22Rv1 (cell line): ENCODE measurements around the gene RIIAD1.

Experiments
- H3K27ac ChIP-seq: fragments of 450-650 bp; 2 replicates; pipeline ENCODE4 v1.5.1; 2017
- ZFX ChIP-seq: fragments of 450-650 bp; IDR thresholded peaks from 2 replicates; pipeline ENCODE4 v1.6.1; 2017; ENCODE audit warnings: antibody characterized with exemption, borderline replicate concordance
- TF ChIP-seq, protein P1 (sequence below): fragments of 450-650 bp; IDR thresholded peaks from 2 replicates; pipeline ENCODE4 v1.5.1; 2017; ENCODE audit warnings: mild to moderate bottlenecking

The RIIAD1 gene

DNA sequence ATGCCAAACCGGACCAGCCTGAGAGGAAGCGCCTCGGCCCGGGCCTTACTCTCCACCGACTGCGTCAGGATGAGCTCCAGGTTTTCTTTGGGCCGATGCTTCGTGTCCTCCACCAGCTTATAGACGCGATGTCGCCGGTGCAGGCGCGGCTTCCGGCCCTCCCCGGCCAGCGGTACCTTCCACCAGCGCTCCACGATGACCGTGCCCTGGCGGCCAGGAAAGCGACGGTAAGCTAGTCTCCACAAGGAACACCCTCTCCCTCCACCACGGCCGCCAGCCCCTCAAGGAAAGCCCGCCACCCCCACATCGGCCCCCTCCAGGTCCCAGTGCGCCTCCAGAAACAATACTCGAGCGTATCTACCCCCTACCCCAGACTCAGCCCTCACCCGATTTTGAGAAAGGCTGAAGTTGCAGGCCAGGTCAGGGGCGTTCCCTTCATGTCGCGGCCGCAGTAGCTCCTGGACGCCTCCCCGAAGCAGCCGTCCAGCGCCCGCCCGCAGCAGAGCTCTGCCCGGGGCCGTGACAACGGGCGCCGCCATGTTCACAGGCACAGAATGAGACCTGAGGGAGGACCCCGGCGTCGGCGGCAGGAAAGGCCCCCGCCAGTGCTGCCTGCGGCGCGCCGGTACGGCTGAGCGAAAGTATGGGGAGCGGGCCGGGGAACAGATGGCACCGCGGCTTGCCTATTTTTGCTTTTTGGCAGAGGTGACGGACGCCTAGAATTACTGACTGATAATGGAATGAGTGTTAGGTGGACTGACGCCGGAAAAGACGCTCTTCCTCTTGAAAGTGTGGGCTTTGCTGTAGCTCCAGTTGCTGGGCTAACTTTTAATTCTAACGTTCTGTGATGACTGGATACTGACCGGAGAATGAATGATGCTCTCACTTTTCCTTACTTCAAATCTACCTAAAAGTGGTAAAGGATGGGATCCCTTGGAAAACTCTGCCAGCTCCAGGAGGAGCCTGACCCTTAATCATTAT lies 41.9 kb downstream of the RIIAD1 start, which contains the start of gene MRPL9:
Gene MRPL9 (minus strand): TSS at position 556 of the 981 bp plus-strand sequence. CDS start 17 bp downstream, at position 539.
- H3K27ac ChIP-seq, result peak within 1 kb of the TSS; percentile 85
- TF ChIP-seq, protein P1, sequence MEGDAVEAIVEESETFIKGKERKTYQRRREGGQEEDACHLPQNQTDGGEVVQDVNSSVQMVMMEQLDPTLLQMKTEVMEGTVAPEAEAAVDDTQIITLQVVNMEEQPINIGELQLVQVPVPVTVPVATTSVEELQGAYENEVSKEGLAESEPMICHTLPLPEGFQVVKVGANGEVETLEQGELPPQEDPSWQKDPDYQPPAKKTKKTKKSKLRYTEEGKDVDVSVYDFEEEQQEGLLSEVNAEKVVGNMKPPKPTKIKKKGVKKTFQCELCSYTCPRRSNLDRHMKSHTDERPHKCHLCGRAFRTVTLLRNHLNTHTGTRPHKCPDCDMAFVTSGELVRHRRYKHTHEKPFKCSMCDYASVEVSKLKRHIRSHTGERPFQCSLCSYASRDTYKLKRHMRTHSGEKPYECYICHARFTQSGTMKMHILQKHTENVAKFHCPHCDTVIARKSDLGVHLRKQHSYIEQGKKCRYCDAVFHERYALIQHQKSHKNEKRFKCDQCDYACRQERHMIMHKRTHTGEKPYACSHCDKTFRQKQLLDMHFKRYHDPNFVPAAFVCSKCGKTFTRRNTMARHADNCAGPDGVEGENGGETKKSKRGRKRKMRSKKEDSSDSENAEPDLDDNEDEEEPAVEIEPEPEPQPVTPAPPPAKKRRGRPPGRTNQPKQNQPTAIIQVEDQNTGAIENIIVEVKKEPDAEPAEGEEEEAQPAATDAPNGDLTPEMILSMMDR, result 0 out of 2 replicates have a peak, but pooled peaks have one; percentile 7
- TF ChIP-seq ZFX, result no peak

DNA sequence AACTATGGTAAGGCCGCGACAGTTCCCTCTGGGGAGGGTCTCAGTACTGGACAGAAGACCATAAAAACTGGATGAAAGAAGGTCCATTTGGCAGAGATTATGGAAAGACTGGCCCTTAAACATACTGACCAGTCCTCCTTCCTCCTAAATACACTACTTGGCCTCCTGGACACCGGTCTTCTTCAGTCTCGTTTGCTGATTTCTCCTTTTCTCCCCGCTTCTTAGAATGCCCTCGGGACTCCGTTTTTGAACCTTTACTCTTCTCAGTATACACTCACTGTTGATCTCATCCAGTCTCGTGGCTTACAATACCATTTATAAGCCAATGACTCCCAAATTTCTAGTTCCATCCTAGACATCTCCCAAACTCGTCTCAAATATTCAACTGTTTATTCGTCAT lies 42.7 kb downstream of the RIIAD1 start:
- TF ChIP-seq, protein P1, result no peak
- TF ChIP-seq ZFX, result no peak
- peak overlapping the region; percentile 85 for H3K27ac ChIP-seq

DNA sequence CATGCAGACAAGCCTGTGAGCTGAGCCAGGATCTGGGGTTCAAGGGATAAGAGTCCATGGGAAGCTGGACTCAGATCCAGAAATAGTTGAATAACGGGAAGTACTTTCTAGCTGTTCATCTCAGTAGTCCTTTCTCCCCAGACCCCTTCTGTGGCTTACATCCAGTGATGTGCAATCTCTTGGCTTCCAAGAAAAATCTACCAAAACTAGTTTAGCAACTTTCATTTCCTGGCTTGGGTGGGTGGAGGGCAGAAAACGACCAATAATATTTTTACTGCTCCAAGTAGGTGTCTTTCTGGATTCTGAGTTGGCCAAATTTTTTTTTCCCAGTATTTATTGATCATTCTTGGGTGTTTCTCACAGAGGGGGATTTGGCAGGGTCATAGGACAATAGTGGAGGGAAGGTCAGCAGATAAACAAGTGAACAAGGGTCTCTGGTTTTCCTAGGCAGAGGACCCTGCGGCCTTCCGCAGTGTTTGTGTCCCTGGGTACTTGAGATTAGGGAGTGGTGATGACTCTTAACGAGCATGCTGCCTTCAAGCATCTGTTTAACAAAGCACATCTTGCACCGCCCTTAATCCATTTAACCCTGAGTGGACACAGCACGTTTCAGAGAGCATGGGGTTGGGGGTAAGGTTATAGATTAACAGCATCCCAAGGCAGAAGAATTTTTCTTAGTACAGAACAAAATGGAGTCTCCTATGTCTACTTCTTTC lies 47.2 kb downstream of the RIIAD1 start:
- H3K27ac ChIP-seq, result peak overlapping the region; percentile 82

DNA sequence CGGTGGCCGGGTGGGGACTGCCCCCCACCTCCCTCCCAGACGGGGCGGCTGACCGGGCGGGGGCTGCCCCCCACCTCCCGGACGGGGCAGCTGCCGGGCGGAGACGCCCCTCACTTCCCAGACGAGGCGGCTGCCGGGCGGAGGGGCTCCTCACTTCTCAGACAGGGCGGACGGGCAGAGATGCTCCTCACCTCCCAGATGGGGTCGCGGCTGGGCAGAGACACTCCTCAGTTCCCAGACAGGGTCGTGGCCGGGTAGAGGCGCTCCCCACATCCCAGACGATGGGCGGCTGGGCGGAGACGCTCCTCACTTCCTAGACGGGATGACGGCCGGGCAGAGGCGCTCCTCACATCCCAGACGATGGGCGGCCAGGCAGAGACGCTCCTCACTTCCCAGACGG lies 47.9 kb downstream of the RIIAD1 start:
- peak overlapping the region; percentile 82; the same call in 1 of the 2 replicates for H3K27ac ChIP-seq

DNA sequence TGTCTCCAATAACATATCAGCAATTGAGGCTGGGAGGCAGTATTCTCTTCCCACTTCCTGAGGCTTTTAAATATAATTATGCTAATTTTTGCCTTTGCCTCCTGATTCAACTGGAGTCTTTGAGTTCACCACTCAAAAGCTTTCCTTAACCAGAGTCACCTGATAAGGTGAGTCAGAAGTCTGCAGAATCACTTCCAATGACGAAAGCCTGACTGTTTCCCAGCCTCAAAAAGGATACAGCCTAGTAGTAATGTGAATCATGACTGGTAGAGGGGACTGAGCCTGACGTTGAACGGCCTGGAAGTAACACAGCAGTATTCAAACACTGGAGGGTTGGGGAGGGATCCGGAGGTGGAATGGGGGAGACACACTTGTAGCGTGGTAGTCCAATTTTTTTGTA lies 52.4 kb downstream of the RIIAD1 start:
- TF ChIP-seq, protein P1, result no peak
- no peak for TF ChIP-seq ZFX
- H3K27ac ChIP-seq, result no peak overlapping the region

DNA sequence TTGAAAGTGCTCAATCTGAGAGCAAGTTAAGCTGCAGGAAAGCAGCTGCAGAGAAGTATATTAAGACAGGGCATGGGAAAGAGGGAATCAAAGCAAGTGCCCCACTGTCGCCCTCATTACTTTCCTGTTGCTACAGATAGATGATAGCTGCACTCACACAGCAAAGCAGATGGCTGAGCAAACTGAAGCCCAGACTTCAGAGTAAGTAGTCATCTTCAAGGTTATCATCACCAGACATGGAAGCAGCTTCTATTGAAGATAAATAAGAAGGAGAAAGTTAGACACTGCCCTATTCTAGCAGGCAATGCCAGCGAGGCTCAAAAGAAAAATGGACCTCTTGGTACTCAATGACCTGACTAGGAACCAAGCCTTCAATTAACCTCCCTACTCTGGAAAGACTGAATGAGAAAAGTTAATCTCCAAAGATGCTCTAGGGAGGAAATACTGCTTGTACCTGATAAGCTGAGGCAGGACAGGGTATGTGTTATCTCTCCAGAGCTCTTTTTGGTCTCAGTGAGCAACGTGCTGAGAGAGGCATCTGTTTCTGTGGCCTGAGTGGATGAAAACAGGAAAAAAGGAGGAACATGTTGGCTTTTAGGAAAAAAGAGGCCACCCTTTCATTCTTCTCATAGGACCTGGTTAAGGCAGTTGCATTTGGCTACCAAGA lies 53.1 kb downstream of the RIIAD1 start:
- no peak for TF ChIP-seq ZFX
- TF ChIP-seq, protein P1, result no peak
- no peak overlapping the region for H3K27ac ChIP-seq

DNA sequence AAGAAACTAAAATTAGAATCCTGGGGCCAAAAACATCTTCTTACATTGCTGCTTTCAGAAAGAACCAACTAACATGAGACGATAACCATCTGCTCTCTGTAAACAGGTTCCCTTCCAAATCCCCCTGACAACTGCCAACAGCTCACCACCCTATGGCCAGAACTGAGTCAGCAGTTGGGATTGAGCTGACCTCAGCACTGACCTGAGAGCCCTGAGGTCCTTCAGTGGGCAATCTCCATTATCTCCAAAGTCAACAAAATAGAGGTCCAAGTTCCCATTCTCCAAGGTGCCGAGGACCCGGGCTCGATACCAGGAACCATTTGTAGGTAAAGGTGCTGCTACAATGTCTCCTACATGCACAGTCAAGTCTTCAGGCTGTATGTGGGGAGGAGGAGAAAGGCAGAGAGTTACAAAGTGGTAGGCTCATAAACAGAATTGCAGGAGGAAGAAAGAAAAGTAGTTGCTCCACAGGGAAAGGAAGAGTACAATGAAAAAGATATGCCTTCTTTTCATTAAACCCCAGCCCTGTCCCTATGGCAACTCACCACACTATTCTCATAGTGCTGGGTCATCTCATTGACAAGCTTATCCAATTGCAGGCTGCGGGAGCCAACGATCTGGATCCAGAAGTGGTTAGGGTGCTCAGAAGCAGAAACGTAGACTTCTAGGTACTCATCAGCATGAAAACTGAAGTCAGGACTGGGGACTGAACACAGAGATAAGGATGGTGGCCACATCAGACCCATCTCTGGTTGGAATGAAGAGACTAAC lies 54.8 kb downstream of the RIIAD1 start:
- H3K27ac ChIP-seq, result no peak overlapping the region

More for the DNA sequence above, 54.8 kb downstream of the RIIAD1 start:
- TF ChIP-seq, protein P1, result no peak
- TF ChIP-seq ZFX, result no peak
